Measurements from ENCODE around the gene SAMD4B.

SAMD4B gene

DNA sequence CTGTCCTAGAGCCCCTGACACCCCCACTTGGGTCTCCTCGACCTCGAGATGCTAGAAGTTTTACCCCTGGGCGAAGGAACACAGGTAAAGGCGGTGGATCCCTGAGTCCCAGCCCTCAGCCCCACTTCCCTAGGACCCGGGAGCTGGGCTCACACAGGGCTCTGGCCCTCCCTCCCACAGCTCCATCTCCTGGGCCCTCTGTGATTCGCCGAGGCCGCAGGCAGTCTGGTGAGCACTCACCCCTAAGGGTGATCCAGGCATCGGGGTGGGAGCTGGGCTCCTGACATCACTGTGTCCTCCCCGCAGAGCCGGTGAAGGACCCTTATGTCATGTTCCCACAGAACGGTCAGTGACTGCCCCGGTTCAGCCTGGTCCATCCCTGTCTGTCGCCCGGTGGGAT is 78.5 kb downstream of the SAMD4B start:
- no peak overlapping the region for H3K27ac ChIP-seq
- TF ChIP-seq CTCF (IDR thresholded peaks at IDR 0.05) (no peak), ZFX (IDR thresholded peaks at IDR 0.05; ENCODE audit: borderline replicate concordance) (no peak)

GRCh38 chr19:39422020-39422419 is 79.8 kb downstream of the SAMD4B start:
- TF ChIP-seq CTCF (IDR thresholded peaks at IDR 0.05) (no peak), ZFX (IDR thresholded peaks at IDR 0.05; ENCODE audit: borderline replicate concordance) (no peak)
- no peak overlapping the region for H3K27ac ChIP-seq

GRCh38 chr19:39423258-39424086 is 81.3 kb downstream of the SAMD4B start:
- TF ChIP-seq CTCF (IDR thresholded peaks at IDR 0.05) (no peak), ZFX (IDR thresholded peaks at IDR 0.05; ENCODE audit: borderline replicate concordance) (no peak)
- H3K27ac ChIP-seq: no peak overlapping the region

DNA sequence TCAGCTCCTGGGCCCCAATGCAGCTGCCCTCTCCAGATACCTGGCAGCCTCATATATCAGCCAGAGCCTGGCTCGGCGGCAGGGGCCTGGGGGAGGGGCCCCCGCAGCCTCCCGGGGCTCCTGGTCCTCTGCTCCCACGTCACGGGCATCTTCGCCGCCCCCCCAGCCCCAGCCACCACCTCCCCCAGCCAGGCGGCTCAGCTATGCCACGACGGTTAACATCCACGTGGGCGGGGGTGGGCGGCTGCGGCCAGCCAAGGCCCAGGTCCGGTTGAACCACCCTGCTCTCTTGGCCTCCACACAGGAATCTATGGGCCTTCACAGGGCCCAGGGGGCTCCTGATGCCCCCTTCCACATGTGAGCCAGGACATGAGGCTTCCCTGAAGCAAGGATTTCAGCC is 82.7 kb downstream of the SAMD4B start:
- H3K27ac ChIP-seq: no peak overlapping the region
- TF ChIP-seq ZFX (IDR thresholded peaks at IDR 0.05; ENCODE audit: borderline replicate concordance) (no peak), CTCF (IDR thresholded peaks at IDR 0.05) (no peak)

GRCh38 chr19:39425744-39426143 is 83.5 kb downstream of the SAMD4B start:
- no peak for TF ChIP-seq ZFX (IDR thresholded peaks at IDR 0.05; ENCODE audit: borderline replicate concordance)
- TF ChIP-seq CTCF (IDR thresholded peaks at IDR 0.05): no peak
- no peak overlapping the region for H3K27ac ChIP-seq

- no peak for TF ChIP-seq ZFX (IDR thresholded peaks at IDR 0.05; ENCODE audit: borderline replicate concordance)
- TF ChIP-seq CTCF (IDR thresholded peaks at IDR 0.05): no peak
- H3K27ac ChIP-seq: no peak overlapping the region
These were observed 83.9 kb downstream of the SAMD4B start for GRCh38 chr19:39426170-39426569.

- TF ChIP-seq CTCF (IDR thresholded peaks at IDR 0.05) (no peak), ZFX (IDR thresholded peaks at IDR 0.05; ENCODE audit: borderline replicate concordance) (no peak)
- no peak overlapping the region for H3K27ac ChIP-seq
These were observed 85.5 kb downstream of the SAMD4B start for GRCh38 chr19:39427707-39428106.
